Measurements from ENCODE around the gene CASQ2.

DNA sequence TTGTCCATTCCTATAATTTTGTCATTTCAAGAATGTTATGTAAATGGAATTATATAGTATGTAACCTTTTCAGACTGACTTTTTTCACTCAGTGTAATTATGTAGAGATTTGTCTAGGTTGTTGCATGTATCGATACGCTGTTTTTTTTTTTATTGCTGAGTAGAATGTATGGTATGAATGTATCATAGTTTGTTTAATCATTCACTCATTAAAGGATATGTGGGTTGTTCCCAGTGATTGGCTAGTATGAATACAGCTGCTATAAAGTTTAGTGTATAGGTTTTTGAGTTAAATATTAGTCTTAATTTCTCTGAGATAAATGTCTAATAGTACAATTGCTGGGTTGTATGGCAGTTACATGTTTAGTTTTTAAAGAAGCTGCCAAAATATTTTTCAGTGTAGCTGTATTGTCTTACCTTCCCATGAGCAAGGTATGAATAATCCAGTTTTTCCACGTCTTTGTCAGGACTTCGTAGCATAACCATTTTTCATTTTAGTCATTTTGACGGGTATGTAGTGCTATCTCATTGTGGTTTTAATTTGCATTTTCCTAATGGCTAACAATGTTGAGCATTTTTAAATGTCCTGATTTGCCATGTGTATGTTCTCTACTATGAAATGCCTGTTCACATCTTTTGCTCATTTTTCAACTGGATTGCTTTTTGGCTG is 22.4 kb downstream of the CASQ2 start:
- TF ChIP-seq, protein P1, sequence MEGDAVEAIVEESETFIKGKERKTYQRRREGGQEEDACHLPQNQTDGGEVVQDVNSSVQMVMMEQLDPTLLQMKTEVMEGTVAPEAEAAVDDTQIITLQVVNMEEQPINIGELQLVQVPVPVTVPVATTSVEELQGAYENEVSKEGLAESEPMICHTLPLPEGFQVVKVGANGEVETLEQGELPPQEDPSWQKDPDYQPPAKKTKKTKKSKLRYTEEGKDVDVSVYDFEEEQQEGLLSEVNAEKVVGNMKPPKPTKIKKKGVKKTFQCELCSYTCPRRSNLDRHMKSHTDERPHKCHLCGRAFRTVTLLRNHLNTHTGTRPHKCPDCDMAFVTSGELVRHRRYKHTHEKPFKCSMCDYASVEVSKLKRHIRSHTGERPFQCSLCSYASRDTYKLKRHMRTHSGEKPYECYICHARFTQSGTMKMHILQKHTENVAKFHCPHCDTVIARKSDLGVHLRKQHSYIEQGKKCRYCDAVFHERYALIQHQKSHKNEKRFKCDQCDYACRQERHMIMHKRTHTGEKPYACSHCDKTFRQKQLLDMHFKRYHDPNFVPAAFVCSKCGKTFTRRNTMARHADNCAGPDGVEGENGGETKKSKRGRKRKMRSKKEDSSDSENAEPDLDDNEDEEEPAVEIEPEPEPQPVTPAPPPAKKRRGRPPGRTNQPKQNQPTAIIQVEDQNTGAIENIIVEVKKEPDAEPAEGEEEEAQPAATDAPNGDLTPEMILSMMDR (IDR thresholded peaks at IDR 0.05; ENCODE audit: insufficient read depth, low read depth, low read length) = no peak
- TF ChIP-seq EZH2 (IDR thresholded peaks at IDR 0.05; ENCODE audit: insufficient read depth, low read length) = no peak

Measured in astrocyte (in vitro differentiated cells and primary cell).